ENCODE results near the gene CELA2A. TPM values are rescaled to one million over a fixed set of nuclear protein-coding genes. Genes with fewer than 3 reads are reported as not detected.

The CELA2A gene
- total RNA-seq, 2 experiments from 2014 or later: not detected

GRCh38 chr1:15414445-15414983 lies 42.0 kb upstream of the CELA2A start:
- Mint-ChIP-seq H3K4me3 (no peak overlapping the region), H3K9me3 (no peaks in the 10 kb centered on the region), H3K27me3 (no peaks in the 10 kb centered on the region), H3K27ac (peak overlapping the region; percentile 16), H3K4me1 (ENCODE audit: low read depth) (peaks cover 69% of the 10 kb centered on the region), H3K36me3 (peaks cover 11% of the 10 kb centered on the region)
- intact Hi-C loops (cut with micrococcal nuclease): no loop called here
- ChIA-PET CTCF (interaction anchor here (0.8 to 1.0 kb wide), 2 partner anchors 91 to 92 kb away, joined by 3 read pairs; no protein-coding TSS in a partner anchor), POLR2A (interaction anchor here (0.9 kb wide), 1 partner anchor 54 kb away, joined by 4 read pairs; no protein-coding TSS in a partner anchor)
- no peak for DNase-seq

GRCh38 chr1:15417059-15417934 lies 39.2 kb upstream of the CELA2A start:
- H3K36me3 Mint-ChIP-seq: peaks cover 13% of the 10 kb centered on the region
- POLR2A ChIA-PET: interaction anchor here (0.6 to 0.9 kb wide), 3 partner anchors 18 to 127 kb away, joined by 3 to 7 read pairs (median 3); no protein-coding TSS in a partner anchor
- peak overlapping the region; percentile 79 for H3K27ac Mint-ChIP-seq
- no peaks in the 10 kb centered on the region for H3K9me3 Mint-ChIP-seq
- peak; percentile 73 for DNase-seq
- H3K4me1 Mint-ChIP-seq (ENCODE audit: low read depth): peaks cover 60% of the 10 kb centered on the region
- peak overlapping the region; percentile 35 for H3K4me3 Mint-ChIP-seq
- CTCF ChIA-PET: interaction anchor here (3.4 kb wide), 1 partner anchor 93 kb away, joined by 16 read pairs; no protein-coding TSS in a partner anchor
- intact Hi-C loops (cut with micrococcal nuclease): loop anchor here (2.0 to 5.0 kb wide), 4 partner anchors 75 to 200 kb away; partner anchors contain the start of genes CASP9 and DDI2
- H3K27me3 Mint-ChIP-seq: no peaks in the 10 kb centered on the region

GRCh38 chr1:15418806-15419515 lies 37.6 kb upstream of the CELA2A start:
- no peak for DNase-seq
- Mint-ChIP-seq H3K36me3 (peaks cover 11% of the 10 kb centered on the region), H3K27ac (no peak overlapping the region), H3K9me3 (no peaks in the 10 kb centered on the region), H3K27me3 (no peaks in the 10 kb centered on the region), H3K4me3 (no peak overlapping the region), H3K4me1 (ENCODE audit: low read depth) (peaks cover 44% of the 10 kb centered on the region)
- POLR2A ChIA-PET: no interaction called here
- intact Hi-C loops (cut with micrococcal nuclease): loop anchor here (5.0 kb wide), 3 partner anchors 77 to 198 kb away; partner anchors contain the start of gene DDI2
- CTCF ChIA-PET: interaction anchor here (1.6 to 3.4 kb wide), 2 partner anchors 13 to 95 kb away, joined by 3 to 16 read pairs; no protein-coding TSS in a partner anchor

GRCh38 chr1:15420853-15421465 lies 35.6 kb upstream of the CELA2A start:
- Mint-ChIP-seq H3K27me3 (no peaks in the 10 kb centered on the region), H3K4me3 (no peak overlapping the region), H3K9me3 (no peaks in the 10 kb centered on the region), H3K27ac (no peak overlapping the region), H3K4me1 (ENCODE audit: low read depth) (peaks cover 25% of the 10 kb centered on the region), H3K36me3 (peaks cover 4% of the 10 kb centered on the region)
- POLR2A ChIA-PET: no interaction called here
- intact Hi-C loops (cut with micrococcal nuclease): no loop called here
- no peak for DNase-seq
- CTCF ChIA-PET: no interaction called here

- Mint-ChIP-seq H3K4me1 (ENCODE audit: low read depth) (peaks cover 10% of the 10 kb centered on the region), H3K9me3 (no peaks in the 10 kb centered on the region), H3K4me3 (no peak overlapping the region), H3K27me3 (no peaks in the 10 kb centered on the region), H3K36me3 (peaks cover 14% of the 10 kb centered on the region), H3K27ac (no peak overlapping the region)
- DNase-seq: no peak
- ChIA-PET POLR2A (no interaction called here), CTCF (interaction anchor here (0.6 to 0.7 kb wide), 2 partner anchors 15 to 294 kb away, joined by 3 read pairs; no protein-coding TSS in a partner anchor)
- intact Hi-C loops (cut with micrococcal nuclease): no loop called here
These were observed 33.7 kb upstream of the CELA2A start for GRCh38 chr1:15422871-15423270.

- peaks cover 8% of the 10 kb centered on the region for H3K4me1 Mint-ChIP-seq (ENCODE audit: low read depth)
- no peaks in the 10 kb centered on the region for H3K27me3 Mint-ChIP-seq
- H3K36me3 Mint-ChIP-seq: peaks cover 15% of the 10 kb centered on the region
- CTCF ChIA-PET: interaction anchor here (0.6 to 0.9 kb wide), 2 partner anchors 14 to 99 kb away, joined by 3 read pairs; no protein-coding TSS in a partner anchor
- H3K27ac Mint-ChIP-seq: no peak overlapping the region
- no peak for DNase-seq
- H3K4me3 Mint-ChIP-seq: no peak overlapping the region
- H3K9me3 Mint-ChIP-seq: no peaks in the 10 kb centered on the region
- intact Hi-C loops (cut with micrococcal nuclease): no loop called here
- POLR2A ChIA-PET: no interaction called here
These were observed 33.0 kb upstream of the CELA2A start for GRCh38 chr1:15423355-15424077.

- peaks cover 4% of the 10 kb centered on the region for H3K4me1 Mint-ChIP-seq (ENCODE audit: low read depth)
- H3K36me3 Mint-ChIP-seq: peaks cover 15% of the 10 kb centered on the region
- intact Hi-C loops (cut with micrococcal nuclease): no loop called here
- H3K27ac Mint-ChIP-seq: peak overlapping the region; percentile 24
- CTCF ChIA-PET: interaction anchor here (0.8 to 0.9 kb wide), 2 partner anchors 100 to 101 kb away, joined by 3 to 4 read pairs; no protein-coding TSS in a partner anchor
- no peak for DNase-seq
- POLR2A ChIA-PET: no interaction called here
- no peaks in the 10 kb centered on the region for H3K27me3 Mint-ChIP-seq
- H3K4me3 Mint-ChIP-seq: no peak overlapping the region
- no peaks in the 10 kb centered on the region for H3K9me3 Mint-ChIP-seq
These were observed 32.3 kb upstream of the CELA2A start for GRCh38 chr1:15424146-15424667.

- Mint-ChIP-seq H3K27me3 (no peaks in the 10 kb centered on the region), H3K9me3 (no peaks in the 10 kb centered on the region), H3K27ac (no peak overlapping the region), H3K4me3 (no peak overlapping the region), H3K36me3 (peaks cover 15% of the 10 kb centered on the region), H3K4me1 (ENCODE audit: low read depth) (peaks cover 4% of the 10 kb centered on the region)
- ChIA-PET POLR2A (no interaction called here), CTCF (interaction anchor here (0.8 to 10.4 kb wide), 2 partner anchors 102 kb away, joined by 4 to 203 read pairs; no protein-coding TSS in a partner anchor)
- DNase-seq: no peak
- intact Hi-C loops (cut with micrococcal nuclease): no loop called here
These were observed 31.6 kb upstream of the CELA2A start for GRCh38 chr1:15424981-15425380.

GRCh38 chr1:15425521-15425920 lies 31.0 kb upstream of the CELA2A start:
- H3K4me1 Mint-ChIP-seq (ENCODE audit: low read depth): peaks cover 4% of the 10 kb centered on the region
- POLR2A ChIA-PET: no interaction called here
- H3K27ac Mint-ChIP-seq: no peak overlapping the region
- no peaks in the 10 kb centered on the region for H3K9me3 Mint-ChIP-seq
- DNase-seq: no peak
- intact Hi-C loops (cut with micrococcal nuclease): no loop called here
- CTCF ChIA-PET: interaction anchor here (10.4 kb wide), 1 partner anchor 103 kb away, joined by 203 read pairs; no protein-coding TSS in a partner anchor
- no peaks in the 10 kb centered on the region for H3K27me3 Mint-ChIP-seq
- H3K36me3 Mint-ChIP-seq: peaks cover 17% of the 10 kb centered on the region
- H3K4me3 Mint-ChIP-seq: no peak overlapping the region

- H3K36me3 Mint-ChIP-seq: peaks cover 17% of the 10 kb centered on the region
These were observed 30.6 kb upstream of the CELA2A start for GRCh38 chr1:15425958-15426357.

More at GRCh38 chr1:15425958-15426357, 30.6 kb upstream of the CELA2A start:
- ChIA-PET CTCF (interaction anchor here (10.4 kb wide), 1 partner anchor 103 kb away, joined by 203 read pairs; no protein-coding TSS in a partner anchor), POLR2A (no interaction called here)
- H3K27me3 Mint-ChIP-seq: no peaks in the 10 kb centered on the region
- H3K4me1 Mint-ChIP-seq (ENCODE audit: low read depth): peaks cover 4% of the 10 kb centered on the region
- no peak for DNase-seq
- no peak overlapping the region for H3K4me3 Mint-ChIP-seq
- intact Hi-C loops (cut with micrococcal nuclease): no loop called here
- H3K27ac Mint-ChIP-seq: peak overlapping the region; percentile 53
- no peaks in the 10 kb centered on the region for H3K9me3 Mint-ChIP-seq

All from activated CD4-positive, alpha-beta memory T cell treated with anti-CD3 and anti-CD28 coated beads for 36 hours (primary cell).